Hepatocyte (in vitro differentiated cells): ENCODE measurements around the gene TXNRD1.

Source experiments
- EZH2phosphoT487 ChIP-seq: fragments of 200-600 bp; sonication (generic); IDR thresholded peaks from one replicate; pipeline ENCODE4 v1.6.1; 2018; ENCODE audit warnings: antibody characterized with exemption, mild to moderate bottlenecking, low read depth, moderate library complexity; ENCODE audit not compliant: unreplicated experiment, severe bottlenecking
- TF ChIP-seq, protein P1 (sequence below): fragments of 200-600 bp; sonication (generic); IDR thresholded peaks from 2 replicates; pipeline ENCODE4 v1.5.1; 2016; ENCODE audit warnings: antibody characterized with exemption, mild to moderate bottlenecking; ENCODE audit not compliant: poor library complexity

DNA sequence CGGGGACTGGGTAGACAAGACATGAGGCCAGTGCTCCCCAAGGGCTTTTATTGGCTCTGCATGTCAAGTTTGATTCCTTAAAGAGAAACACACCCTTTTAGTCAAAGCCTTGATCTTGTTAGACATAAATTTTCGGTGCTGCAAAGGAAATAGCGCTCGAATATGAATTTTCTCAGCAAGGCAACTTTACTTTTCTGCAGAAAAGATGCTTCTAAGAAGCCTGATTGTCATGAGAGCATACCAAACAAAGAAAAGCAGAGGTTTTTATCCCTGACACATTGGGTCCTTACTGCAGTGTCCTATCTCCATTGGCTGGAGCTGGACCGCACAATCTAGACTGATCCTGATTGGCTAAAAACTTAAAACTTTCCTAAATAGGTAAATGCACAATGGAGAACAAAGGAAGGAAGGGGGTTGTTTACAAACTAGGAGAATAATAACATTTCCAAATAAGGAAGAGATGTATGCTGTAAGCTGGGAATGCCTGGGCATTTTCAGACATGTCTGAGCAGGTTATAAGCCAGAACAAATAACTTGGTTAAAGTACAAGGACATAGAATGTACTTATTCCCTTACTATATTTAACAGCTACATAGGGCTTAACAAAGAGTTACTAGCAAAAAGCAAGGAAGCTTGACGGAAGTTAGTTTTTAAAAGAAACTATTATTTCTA, 17.2 kb downstream of the TXNRD1 start:
- TF ChIP-seq, protein P1, sequence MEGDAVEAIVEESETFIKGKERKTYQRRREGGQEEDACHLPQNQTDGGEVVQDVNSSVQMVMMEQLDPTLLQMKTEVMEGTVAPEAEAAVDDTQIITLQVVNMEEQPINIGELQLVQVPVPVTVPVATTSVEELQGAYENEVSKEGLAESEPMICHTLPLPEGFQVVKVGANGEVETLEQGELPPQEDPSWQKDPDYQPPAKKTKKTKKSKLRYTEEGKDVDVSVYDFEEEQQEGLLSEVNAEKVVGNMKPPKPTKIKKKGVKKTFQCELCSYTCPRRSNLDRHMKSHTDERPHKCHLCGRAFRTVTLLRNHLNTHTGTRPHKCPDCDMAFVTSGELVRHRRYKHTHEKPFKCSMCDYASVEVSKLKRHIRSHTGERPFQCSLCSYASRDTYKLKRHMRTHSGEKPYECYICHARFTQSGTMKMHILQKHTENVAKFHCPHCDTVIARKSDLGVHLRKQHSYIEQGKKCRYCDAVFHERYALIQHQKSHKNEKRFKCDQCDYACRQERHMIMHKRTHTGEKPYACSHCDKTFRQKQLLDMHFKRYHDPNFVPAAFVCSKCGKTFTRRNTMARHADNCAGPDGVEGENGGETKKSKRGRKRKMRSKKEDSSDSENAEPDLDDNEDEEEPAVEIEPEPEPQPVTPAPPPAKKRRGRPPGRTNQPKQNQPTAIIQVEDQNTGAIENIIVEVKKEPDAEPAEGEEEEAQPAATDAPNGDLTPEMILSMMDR: no peak
- no peak for TF ChIP-seq EZH2phosphoT487
